CD4-positive, alpha-beta T cell treated with Interleukin-6 at 100 ng/mL for 8 hours (primary cell): ENCODE results near the gene CWH43.
"Not testable (repeated sequence)": the region's sequence is repeated elsewhere in the genome, so short reads cannot be mapped to it uniquely, and the experiment has no call there.

Experiments used
- DNase-seq: peaks from one replicate; pipeline ENCODE4 v3.0.0-alpha.2; 2020; ENCODE audit warnings: mixed read lengths, low spot score

The CWH43 gene

GRCh38 chr4:48985976-48986653 lies at the start of gene CWH43:
CWH43 (plus strand) TSS chr4:48986275; CDS start chr4:48986430, 155 bp downstream.
- DNase-seq: no peak

GRCh38 chr4:48937033-48937432 lies 49.0 kb upstream of the CWH43 start:
- DNase-seq: no peak

- DNase-seq: no peak
Measured at GRCh38 chr4:48938831-48939230, 47.2 kb upstream of the CWH43 start.

- no peak for DNase-seq
Measured at GRCh38 chr4:48939785-48940184, 46.3 kb upstream of the CWH43 start.

GRCh38 chr4:48943387-48943786 lies 42.7 kb upstream of the CWH43 start:
- no peak for DNase-seq

GRCh38 chr4:48944252-48944651 lies 41.8 kb upstream of the CWH43 start:
- DNase-seq: no peak

- peak; percentile 48 for DNase-seq
Measured at GRCh38 chr4:48944756-48945241, 41.3 kb upstream of the CWH43 start.

- no peak for DNase-seq
Measured at GRCh38 chr4:48945981-48946380, 40.1 kb upstream of the CWH43 start.

- no peak for DNase-seq
Measured at GRCh38 chr4:48947731-48948130, 38.3 kb upstream of the CWH43 start.

GRCh38 chr4:48949086-48949485 lies 37.0 kb upstream of the CWH43 start:
- no peak for DNase-seq

GRCh38 chr4:48949518-48950219 lies 36.4 kb upstream of the CWH43 start:
- DNase-seq: no peak

- no peak for DNase-seq
Measured at GRCh38 chr4:48954314-48954713, 31.8 kb upstream of the CWH43 start.

GRCh38 chr4:48957366-48957765 lies 28.7 kb upstream of the CWH43 start:
- DNase-seq: not testable (repeated sequence)

GRCh38 chr4:48958582-48958981 lies 27.5 kb upstream of the CWH43 start:
- DNase-seq: no peak

- no peak for DNase-seq
Measured at GRCh38 chr4:48960988-48961635, 25.0 kb upstream of the CWH43 start.

GRCh38 chr4:48962636-48963035 lies 23.4 kb upstream of the CWH43 start:
- no peak for DNase-seq

GRCh38 chr4:48963042-48963679 lies 22.9 kb upstream of the CWH43 start:
- DNase-seq: peak; percentile 78

- no peak for DNase-seq
Measured at GRCh38 chr4:48967101-48967500, 19.0 kb upstream of the CWH43 start.

GRCh38 chr4:48967631-48968030 lies 18.4 kb upstream of the CWH43 start:
- no peak for DNase-seq

GRCh38 chr4:48968814-48969213 lies 17.3 kb upstream of the CWH43 start:
- no peak for DNase-seq

GRCh38 chr4:48970471-48970921 lies 15.6 kb upstream of the CWH43 start:
- DNase-seq: no peak

GRCh38 chr4:48974979-48975640 lies 11.0 kb upstream of the CWH43 start:
- no peak for DNase-seq
